ENCODE results near the gene LOXL1. TPM values are rescaled to one million over a fixed set of nuclear protein-coding genes. Genes with fewer than 3 reads are reported as not detected.

LOXL1 gene
- polyA plus RNA-seq, 1 of the 3 experiments (the other 2 are of a cell fraction) = 50.3 TPM

- DNase-seq = no peak
- no peaks in the 10 kb centered on the region for H3K9me2 ChIP-seq
- no peaks in the 10 kb centered on the region for H3K27me3 ChIP-seq (ENCODE audit: insufficient read depth)
- no peak overlapping the region for H3K4me2 ChIP-seq
- H4K20me1 ChIP-seq (ENCODE audit: insufficient read depth) = no peaks in the 10 kb centered on the region
- TF ChIP-seq MEF2A (IDR thresholded peaks at IDR 0.05; ENCODE audit: borderline replicate concordance, low read depth) (no peak), JUND (IDR thresholded peaks at IDR 0.05) (no peak), RAD21 (IDR thresholded peaks at IDR 0.05; ENCODE audit: low read length) (no peak), SMC3 (IDR thresholded peaks at IDR 0.05; ENCODE audit: low read depth, low read length) (no peak), GATA2 (CRISPR knock-in tag; IDR thresholded peaks at IDR 0.05) (no peak), PBX3 (IDR thresholded peaks at IDR 0.05) (no peak), RCOR1 (IDR thresholded peaks at IDR 0.05; ENCODE audit: low read length) (no peak)
- WGBS (ENCODE audit: low lambda C conversion rate) = 87% methylated on average over 3 of the region's 3 CpGs
- H3F3A ChIP-seq (replicated peaks; ENCODE audit: insufficient read depth) = peaks cover 6% of the 10 kb centered on the region
- CTCF ChIA-PET = interaction anchor here (1.0 to 1.2 kb wide), 3 partner anchors 40 to 354 kb away, joined by 4 read pairs; no protein-coding TSS in a partner anchor
- no peaks in the 10 kb centered on the region; the same call in 1 of the 2 replicates for H3K79me2 ChIP-seq (ENCODE audit: insufficient read depth)
- POLR2A ChIA-PET = no interaction called here
- no peak overlapping the region for H3K27ac ChIP-seq (ENCODE audit: low read depth in 2 of 2, low read length in 1 of 2)
- no peak overlapping the region for H3K9ac ChIP-seq
- H2AFZ ChIP-seq (ENCODE audit: low read depth) = no peak overlapping the region
- H3K9me3 ChIP-seq = no peaks in the 10 kb centered on the region
- peaks cover 0 to 24% of the 10 kb centered on the region in 2 experiments for H3K36me3 ChIP-seq (replicated peaks in 1 of 2; ENCODE audit: control insufficient read depth in 1 of 2, insufficient read depth in 2 of 2, low read length in 1 of 2)
- H3K4me1 ChIP-seq (ENCODE audit: control insufficient read depth in 1 of 2, insufficient read depth in 2 of 2, low read depth in 1 of 2, low read length in 1 of 2) = peaks cover 0 to 9% of the 10 kb centered on the region in 2 experiments; a peak in 2 of 4 replicates
- no peak overlapping the region for H3K4me3 ChIP-seq (ENCODE audit: low read depth in 2 of 2, low read length in 1 of 2)
These were observed 12.1 kb upstream of the LOXL1 start for GRCh38 chr15:73914145-73914544.

GRCh38 chr15:73915082-73915481, 11.2 kb upstream of the LOXL1 start:
- H3K9me3 ChIP-seq = no peaks in the 10 kb centered on the region
- no peak overlapping the region for H3K4me3 ChIP-seq (ENCODE audit: low read depth in 2 of 2, low read length in 1 of 2)
- no peaks in the 10 kb centered on the region for H3K27me3 ChIP-seq (ENCODE audit: insufficient read depth)
- peaks cover 4% of the 10 kb centered on the region for H3K79me2 ChIP-seq (ENCODE audit: insufficient read depth)
- H3K4me2 ChIP-seq = no peak overlapping the region
- DNase-seq = no peak
- WGBS (ENCODE audit: low lambda C conversion rate) = 57% methylated on average over 2 of the region's 2 CpGs
- no peaks in the 10 kb centered on the region for H3K9me2 ChIP-seq
- H3K4me1 ChIP-seq (ENCODE audit: control insufficient read depth in 1 of 2, insufficient read depth in 2 of 2, low read depth in 1 of 2, low read length in 1 of 2) = peaks cover 0 to 9% of the 10 kb centered on the region in 2 experiments; a peak in 2 of 4 replicates
- ChIA-PET POLR2A (no interaction called here), CTCF (interaction anchor here (1.1 to 1.6 kb wide), 2 partner anchors 13 to 279 kb away, joined by 3 to 4 read pairs; no protein-coding TSS in a partner anchor)
- no peak overlapping the region for H2AFZ ChIP-seq (ENCODE audit: low read depth)
- H3K36me3 ChIP-seq (replicated peaks in 1 of 2; ENCODE audit: control insufficient read depth in 1 of 2, insufficient read depth in 2 of 2, low read length in 1 of 2) = peaks cover 0 to 24% of the 10 kb centered on the region in 2 experiments
- no peaks in the 10 kb centered on the region for H4K20me1 ChIP-seq (ENCODE audit: insufficient read depth)
- no peak overlapping the region for H3K9ac ChIP-seq
- TF ChIP-seq JUND (IDR thresholded peaks at IDR 0.05) = no peak
- no peak for TF ChIP-seq RXRA (IDR thresholded peaks at IDR 0.05; ENCODE audit: borderline replicate concordance, low read depth)
- TF ChIP-seq ZBTB33 (IDR thresholded peaks at IDR 0.05; ENCODE audit: borderline replicate concordance, low read depth) = no peak
- TF ChIP-seq TAF1 (IDR thresholded peaks at IDR 0.05; ENCODE audit: borderline replicate concordance, low read depth, low read length) = no peak
- TF ChIP-seq RAD21 (IDR thresholded peaks at IDR 0.05; ENCODE audit: low read length) = no peak
- TF ChIP-seq EP300 (IDR thresholded peaks at IDR 0.05; ENCODE audit: borderline replicate concordance in 1 of 2, low read depth in 1 of 2, low read length in 1 of 2) = no peak
- no peak for TF ChIP-seq NRF1 (IDR thresholded peaks at IDR 0.05; ENCODE audit: low read depth, low read length)
- no peak for TF ChIP-seq TEAD4 (IDR thresholded peaks at IDR 0.05; ENCODE audit: borderline replicate concordance, insufficient read depth)
- TF ChIP-seq RFX5 (IDR thresholded peaks at IDR 0.05; ENCODE audit: low read length) = no peak
- TF ChIP-seq EZH2phosphoT487 (IDR thresholded peaks at IDR 0.05; ENCODE audit: borderline replicate concordance, low read depth) = no peak
- TF ChIP-seq IRF3 (IDR thresholded peaks at IDR 0.05; ENCODE audit: low read depth, low read length) = no peak
- TF ChIP-seq FOSL2 (IDR thresholded peaks at IDR 0.05; ENCODE audit: borderline replicate concordance, low read depth) = no peak
- no peak overlapping the region for H3K27ac ChIP-seq (ENCODE audit: low read depth in 2 of 2, low read length in 1 of 2)
- peaks cover 6% of the 10 kb centered on the region for H3F3A ChIP-seq (replicated peaks; ENCODE audit: insufficient read depth)
